Fibroblast of lung (primary cell): ENCODE results near the gene ZNF664. TPM values are rescaled to one million over a fixed set of nuclear protein-coding genes. Genes with fewer than 3 reads are reported as not detected.

ENCODE experiments used
- DNase-seq, 2 donors: peaks; one replicate each; pipeline versions ENCODE4 v3.0.0 to v3.0.0-alpha.2; 2010; ENCODE audit warnings: low read depth in 2 of 2
- H2AFZ ChIP-seq: 2 replicates; pipeline ENCODE4 v1.5.1; 2012; ENCODE audit warnings: low read length, control low read depth, inconsistent platforms
- H3K27ac ChIP-seq: 2 replicates; pipeline ENCODE4 v1.5.1; 2011; ENCODE audit warnings: low read length, control low read depth; ENCODE audit not compliant: insufficient read depth
- H3K27me3 ChIP-seq: 2 replicates; pipeline ENCODE4 v1.5.1; 2011; ENCODE audit warnings: mild to moderate bottlenecking, low read length; ENCODE audit not compliant: control insufficient read depth, insufficient read depth
- H3K36me3 ChIP-seq: 2 replicates; pipeline ENCODE4 v1.5.1; 2011; ENCODE audit warnings: low read length; ENCODE audit not compliant: control insufficient read depth, insufficient read depth
- H3K4me1 ChIP-seq: 2 replicates; pipeline ENCODE4 v1.5.1; 2011; ENCODE audit warnings: low read length; ENCODE audit not compliant: control insufficient read depth, insufficient read depth; ENCODE audit errors: extremely low read depth
- H3K4me2 ChIP-seq: 2 replicates; pipeline ENCODE4 v1.5.1; 2011; ENCODE audit warnings: low read length, control low read depth; ENCODE audit not compliant: insufficient read depth; ENCODE audit errors: extremely low read depth
- H3K4me3 ChIP-seq, 4 experiments: fragments of 200-600 bp in 1 of 4; sonication (generic) in 1 of 4; replicated peaks in 1 of 4; 2 replicates each; pipeline ENCODE4 v1.5.1; 2011 to 2016; ENCODE audit warnings: low read length in 4 of 4, low read depth in 3 of 4, mild to moderate bottlenecking in 3 of 4, control low read depth in 2 of 4, inconsistent platforms in 1 of 4, mixed read lengths in 1 of 4; ENCODE audit not compliant: insufficient read depth in 1 of 4; ENCODE audit errors: control extremely low read depth in 1 of 4
- H3K79me2 ChIP-seq: 2 replicates; pipeline ENCODE4 v1.5.1; 2012; ENCODE audit warnings: mild to moderate bottlenecking, low read length, inconsistent platforms; ENCODE audit not compliant: control insufficient read depth, insufficient read depth
- H3K9ac ChIP-seq: 2 replicates; pipeline ENCODE4 v1.5.1; 2011; ENCODE audit warnings: mild to moderate bottlenecking, low read length, control low read depth; ENCODE audit not compliant: insufficient read depth
- H3K9me3 ChIP-seq: 2 replicates; pipeline ENCODE4 v1.5.1; 2012; ENCODE audit warnings: low read depth, low read length; ENCODE audit not compliant: control insufficient read depth, insufficient read depth
- H4K20me1 ChIP-seq: 2 replicates; pipeline ENCODE4 v1.5.1; 2011; ENCODE audit warnings: low read length; ENCODE audit not compliant: control insufficient read depth, insufficient read depth; ENCODE audit errors: extremely low read depth
- CTCF ChIP-seq, 2 donors: IDR thresholded peaks in 1 of 2; conservative IDR thresholded peaks in 1 of 2; 1 replicate in 1 of 2; 2 replicates in 1 of 2; pipeline ENCODE4 v1.5.1; 2011 to 2012; ENCODE audit warnings: low read length in 2 of 2, control low read depth in 1 of 2, inconsistent platforms in 1 of 2, low read depth in 1 of 2, mild to moderate bottlenecking in 1 of 2
- EZH2 ChIP-seq: IDR thresholded peaks from 2 replicates; pipeline ENCODE4 v1.5.1; 2012; ENCODE audit warnings: low read length, control low read depth, mild to moderate bottlenecking; ENCODE audit errors: missing control alignments
- polyA plus RNA-seq, 2 donors: library from polyadenylated mRNA; depleted of rRNA in 1 of 2; stranded (reverse) in 1 of 2; unstranded in 1 of 2; fragments of >200 nt; gene quantifications; 2 replicates each; pipeline ENCODE4 v1.2.1, GENCODE V29; 2011 to 2012; ENCODE audit warnings: missing spikeins in 1 of 2
- total RNA-seq: library from RNA; depleted of rRNA; stranded (reverse); fragments of >200 nt; gene quantifications from 2 replicates; pipeline ENCODE4 v1.2.1, GENCODE V29; 2014

Gene ZNF664
- total and polyA plus RNA-seq, 2 donors (not counting 1 experiment from before 2014, with no cell fraction given) = 43.9 to 55.1 TPM

GRCh38 chr12:124044809-124045321 lies 71.8 kb downstream of the ZNF664 start:
- H3K4me2 ChIP-seq = no peak overlapping the region
- no peak overlapping the region for H2AFZ ChIP-seq
- H3K4me3 ChIP-seq = no peak overlapping the region
- no peak for DNase-seq
- TF ChIP-seq EZH2 (no peak), CTCF (conservative IDR thresholded peaks at IDR 0.05 in 1 of 2, IDR thresholded peaks at IDR 0.05 in 1 of 2; ENCODE audit: low read depth in 1 of 2, low read length in 2 of 2) (no peak)
- no peak overlapping the region for H3K9ac ChIP-seq
- H4K20me1 ChIP-seq = no peaks in the 10 kb centered on the region
- no peaks in the 10 kb centered on the region for H3K9me3 ChIP-seq
- no peaks in the 10 kb centered on the region for H3K4me1 ChIP-seq
- no peaks in the 10 kb centered on the region for H3K36me3 ChIP-seq
- no peak overlapping the region for H3K27ac ChIP-seq
- no peaks in the 10 kb centered on the region for H3K27me3 ChIP-seq
- H3K79me2 ChIP-seq = no peaks in the 10 kb centered on the region

- no peak overlapping the region for H3K4me3 ChIP-seq
- no peak overlapping the region for H3K4me2 ChIP-seq
- H3K79me2 ChIP-seq = no peaks in the 10 kb centered on the region
- H3K27ac ChIP-seq = no peak overlapping the region
- no peaks in the 10 kb centered on the region for H3K27me3 ChIP-seq
- no peaks in the 10 kb centered on the region for H4K20me1 ChIP-seq
- no peaks in the 10 kb centered on the region for H3K9me3 ChIP-seq
- no peak overlapping the region for H2AFZ ChIP-seq
- peak in 1 of 2 donors; percentile 21 for DNase-seq
- TF ChIP-seq CTCF (conservative IDR thresholded peaks at IDR 0.05 in 1 of 2, IDR thresholded peaks at IDR 0.05 in 1 of 2; ENCODE audit: low read depth in 1 of 2, low read length in 2 of 2) (no peak), EZH2 (no peak)
- no peaks in the 10 kb centered on the region for H3K4me1 ChIP-seq
- H3K36me3 ChIP-seq = no peaks in the 10 kb centered on the region
- no peak overlapping the region for H3K9ac ChIP-seq
Measured at GRCh38 chr12:124045671-124046455, 72.8 kb downstream of the ZNF664 start.

GRCh38 chr12:124046456-124046740 lies 73.4 kb downstream of the ZNF664 start:
- no peaks in the 10 kb centered on the region for H3K9me3 ChIP-seq
- no peak overlapping the region for H2AFZ ChIP-seq
- no peak overlapping the region for H3K4me2 ChIP-seq
- no peak for TF ChIP-seq EZH2
- TF ChIP-seq CTCF (conservative IDR thresholded peaks at IDR 0.05 in 1 of 2, IDR thresholded peaks at IDR 0.05 in 1 of 2; ENCODE audit: low read depth in 1 of 2, low read length in 2 of 2) = no peak
- DNase-seq = no peak
- no peaks in the 10 kb centered on the region for H4K20me1 ChIP-seq
- H3K36me3 ChIP-seq = no peaks in the 10 kb centered on the region
- no peak overlapping the region for H3K27ac ChIP-seq
- no peaks in the 10 kb centered on the region for H3K27me3 ChIP-seq
- H3K79me2 ChIP-seq = no peaks in the 10 kb centered on the region
- H3K4me1 ChIP-seq = no peaks in the 10 kb centered on the region
- H3K4me3 ChIP-seq = no peak overlapping the region
- no peak overlapping the region for H3K9ac ChIP-seq
